ENCODE measurements around the gene PLEKHG4. TPM values are rescaled to one million over a fixed set of nuclear protein-coding genes. Genes with fewer than 3 reads are reported as not detected.
A peak's percentile ranks its signal among the peaks of the same experiment; 100 is the strongest.

The PLEKHG4 gene
- total and polyA plus RNA-seq, 9 of the 15 experiments (the other 6 are each of a cell fraction or from before 2014, with no cell fraction given): 3.7 to 36.8 (median 17.9) TPM

GRCh38 chr16:67277999-67278772 lies 1.1 kb upstream of the PLEKHG4 start (continued):
- TF ChIP-seq FOXP4 (CRISPR knock-in tag; IDR thresholded peaks at IDR 0.05; ENCODE audit: borderline replicate concordance) (0 out of 2 replicates have a peak, but pooled peaks have one; percentile 49), SMARCA4 (IDR thresholded peaks at IDR 0.05) (0 out of 2 replicates have a peak, but pooled peaks have one; percentile 26), ZFX (CRISPR knock-in tag; IDR thresholded peaks at IDR 0.05) (0 out of 2 replicates have a peak, but pooled peaks have one; percentile 3), CBFB (CRISPR knock-in tag; IDR thresholded peaks at IDR 0.05) (0 out of 2 replicates have a peak, but pooled peaks have one; percentile 28), NFE2 (IDR thresholded peaks at IDR 0.05; ENCODE audit: low read depth) (peak; percentile 43; the same call in 1 of the 2 replicates), CTCFL (IDR thresholded peaks at IDR 0.05; ENCODE audit: borderline replicate concordance, insufficient read depth, low read depth, low read length, poor library complexity, severe bottlenecking) (no peak)
